GM23248 (cell line): ENCODE results near the gene AJM1.

Source experiments
- EZH2 ChIP-seq: fragments of 200-600 bp; sonication (generic); IDR thresholded peaks from 2 replicates; pipeline ENCODE4 v1.6.1; 2018; ENCODE audit warnings: antibody characterized with exemption, mild to moderate bottlenecking; ENCODE audit not compliant: insufficient read depth, poor library complexity, severe bottlenecking
- EZH2phosphoT487 ChIP-seq: fragments of 200-600 bp; sonication (generic); IDR thresholded peaks from 2 replicates; pipeline ENCODE4 v1.6.1; 2018; ENCODE audit warnings: antibody characterized with exemption, moderate library complexity, mild to moderate bottlenecking, low read depth; ENCODE audit not compliant: insufficient read depth

GRCh38 chr9:136850866-136851775 is 8.8 kb downstream of the AJM1 start:
- TF ChIP-seq EZH2 (no peak), EZH2phosphoT487 (no peak)
